ENCODE results near the gene PSIP1. TPM values are rescaled to one million over a fixed set of nuclear protein-coding genes. Genes with fewer than 3 reads are reported as not detected.

The PSIP1 gene
- total RNA-seq, 1 experiment from 2014 or later = 302 TPM

DNA sequence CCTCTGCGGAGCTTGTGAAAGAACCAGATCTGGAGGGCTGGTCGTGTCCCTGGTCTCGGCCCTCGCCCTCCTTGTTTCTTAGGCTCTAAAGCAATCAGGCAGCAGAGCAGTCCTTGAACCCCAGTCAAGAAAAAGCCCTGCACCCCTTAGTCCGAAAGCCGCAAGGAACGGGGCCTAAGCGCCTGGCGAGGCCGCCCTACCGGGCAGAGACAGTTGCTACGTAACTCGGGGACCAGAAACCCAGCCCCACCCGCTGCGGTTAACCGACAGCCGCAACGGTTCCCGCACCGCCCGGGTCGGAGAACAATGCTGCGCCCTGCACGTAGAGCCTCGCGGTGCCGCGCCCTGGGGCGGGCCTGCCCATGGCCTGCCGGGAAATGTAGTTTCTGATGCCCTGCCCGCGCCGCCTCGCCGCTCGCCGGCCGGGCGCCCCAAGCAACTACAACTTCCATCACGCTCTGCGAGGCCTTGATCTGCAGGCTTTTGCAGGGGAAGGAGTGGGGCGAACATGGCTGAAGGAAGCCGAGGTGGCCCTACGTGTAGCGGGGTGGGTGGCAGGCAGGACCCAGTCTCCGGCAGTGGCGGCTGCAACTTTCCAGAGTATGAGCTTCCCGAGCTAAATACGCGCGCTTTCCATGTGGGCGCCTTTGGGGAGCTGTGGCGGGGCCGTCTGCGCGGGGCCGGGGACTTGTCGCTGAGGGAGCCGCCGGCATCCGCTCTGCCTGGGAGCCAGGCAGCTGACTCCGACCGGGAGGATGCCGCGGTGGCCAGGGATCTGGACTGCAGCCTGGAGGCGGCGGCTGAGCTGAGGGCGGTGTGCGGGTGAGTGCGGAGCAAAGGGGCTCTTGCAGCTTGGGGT is 88.2 kb downstream of the PSIP1 start, which contains the start of gene SNAPC3 (continued):
- TF ChIP-seq ZSCAN18 (CRISPR knock-in tag; IDR thresholded peaks at IDR 0.05) (no peak), ZNF416 (CRISPR knock-in tag; IDR thresholded peaks at IDR 0.05) (no peak), ETV6 (CRISPR knock-in tag; IDR thresholded peaks at IDR 0.05) (0 out of 2 replicates have a peak, but pooled peaks have one; percentile 41)
- TF ChIP-seq, protein P1, sequence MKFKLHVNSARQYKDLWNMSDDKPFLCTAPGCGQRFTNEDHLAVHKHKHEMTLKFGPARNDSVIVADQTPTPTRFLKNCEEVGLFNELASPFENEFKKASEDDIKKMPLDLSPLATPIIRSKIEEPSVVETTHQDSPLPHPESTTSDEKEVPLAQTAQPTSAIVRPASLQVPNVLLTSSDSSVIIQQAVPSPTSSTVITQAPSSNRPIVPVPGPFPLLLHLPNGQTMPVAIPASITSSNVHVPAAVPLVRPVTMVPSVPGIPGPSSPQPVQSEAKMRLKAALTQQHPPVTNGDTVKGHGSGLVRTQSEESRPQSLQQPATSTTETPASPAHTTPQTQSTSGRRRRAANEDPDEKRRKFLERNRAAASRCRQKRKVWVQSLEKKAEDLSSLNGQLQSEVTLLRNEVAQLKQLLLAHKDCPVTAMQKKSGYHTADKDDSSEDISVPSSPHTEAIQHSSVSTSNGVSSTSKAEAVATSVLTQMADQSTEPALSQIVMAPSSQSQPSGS (CRISPR knock-in tag; IDR thresholded peaks at IDR 0.05; ENCODE audit: borderline replicate concordance, low read depth) = no peak
- TF ChIP-seq, protein P2, sequence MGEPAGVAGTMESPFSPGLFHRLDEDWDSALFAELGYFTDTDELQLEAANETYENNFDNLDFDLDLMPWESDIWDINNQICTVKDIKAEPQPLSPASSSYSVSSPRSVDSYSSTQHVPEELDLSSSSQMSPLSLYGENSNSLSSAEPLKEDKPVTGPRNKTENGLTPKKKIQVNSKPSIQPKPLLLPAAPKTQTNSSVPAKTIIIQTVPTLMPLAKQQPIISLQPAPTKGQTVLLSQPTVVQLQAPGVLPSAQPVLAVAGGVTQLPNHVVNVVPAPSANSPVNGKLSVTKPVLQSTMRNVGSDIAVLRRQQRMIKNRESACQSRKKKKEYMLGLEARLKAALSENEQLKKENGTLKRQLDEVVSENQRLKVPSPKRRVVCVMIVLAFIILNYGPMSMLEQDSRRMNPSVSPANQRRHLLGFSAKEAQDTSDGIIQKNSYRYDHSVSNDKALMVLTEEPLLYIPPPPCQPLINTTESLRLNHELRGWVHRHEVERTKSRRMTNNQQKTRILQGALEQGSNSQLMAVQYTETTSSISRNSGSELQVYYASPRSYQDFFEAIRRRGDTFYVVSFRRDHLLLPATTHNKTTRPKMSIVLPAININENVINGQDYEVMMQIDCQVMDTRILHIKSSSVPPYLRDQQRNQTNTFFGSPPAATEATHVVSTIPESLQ (CRISPR knock-in tag; IDR thresholded peaks at IDR 0.05) = no peak

DNA sequence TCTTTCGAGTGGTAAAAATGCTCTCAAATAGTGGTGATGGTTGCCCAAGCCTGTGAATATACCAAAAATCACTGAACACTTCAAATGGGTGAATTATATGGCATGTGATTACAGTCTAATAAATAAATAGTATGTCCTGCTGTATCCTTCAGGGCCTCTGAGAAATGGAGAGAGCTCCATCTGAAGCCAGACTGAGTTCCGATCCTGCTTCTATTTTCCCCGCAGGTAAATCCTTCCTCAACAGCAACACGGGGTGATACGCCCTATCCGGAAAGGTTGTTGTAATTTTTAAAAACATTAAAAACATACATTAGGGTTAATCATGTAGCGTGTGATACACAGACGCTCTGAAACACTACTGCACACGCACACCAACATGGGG is 88.8 kb downstream of the PSIP1 start:
- no peaks in the 10 kb centered on the region for H3K27me3 Mint-ChIP-seq (ENCODE audit: low read depth)
- no peak for DNase-seq (ENCODE audit: low spot score)

More for the DNA sequence above, 88.8 kb downstream of the PSIP1 start:
- ChIA-PET CTCF (interaction anchor here (0.8 to 1.7 kb wide), 5 partner anchors 9 to 144 kb away, joined by 3 to 8 read pairs (median 4); partner anchors contain the start of genes CCDC171 and TTC39B), POLR2A (interaction anchor here (0.8 kb wide), 1 partner anchor 131 kb away, joined by 3 read pairs; the partner anchor contains the start of gene CCDC171)
- peaks cover 39% of the 10 kb centered on the region for H3K4me1 Mint-ChIP-seq
- peak overlapping the region; percentile 96 for H3K4me3 Mint-ChIP-seq
- H3K36me3 Mint-ChIP-seq = peaks cover 21% of the 10 kb centered on the region
- no peaks in the 10 kb centered on the region for H3K9me3 Mint-ChIP-seq
- TF ChIP-seq, protein P3, sequence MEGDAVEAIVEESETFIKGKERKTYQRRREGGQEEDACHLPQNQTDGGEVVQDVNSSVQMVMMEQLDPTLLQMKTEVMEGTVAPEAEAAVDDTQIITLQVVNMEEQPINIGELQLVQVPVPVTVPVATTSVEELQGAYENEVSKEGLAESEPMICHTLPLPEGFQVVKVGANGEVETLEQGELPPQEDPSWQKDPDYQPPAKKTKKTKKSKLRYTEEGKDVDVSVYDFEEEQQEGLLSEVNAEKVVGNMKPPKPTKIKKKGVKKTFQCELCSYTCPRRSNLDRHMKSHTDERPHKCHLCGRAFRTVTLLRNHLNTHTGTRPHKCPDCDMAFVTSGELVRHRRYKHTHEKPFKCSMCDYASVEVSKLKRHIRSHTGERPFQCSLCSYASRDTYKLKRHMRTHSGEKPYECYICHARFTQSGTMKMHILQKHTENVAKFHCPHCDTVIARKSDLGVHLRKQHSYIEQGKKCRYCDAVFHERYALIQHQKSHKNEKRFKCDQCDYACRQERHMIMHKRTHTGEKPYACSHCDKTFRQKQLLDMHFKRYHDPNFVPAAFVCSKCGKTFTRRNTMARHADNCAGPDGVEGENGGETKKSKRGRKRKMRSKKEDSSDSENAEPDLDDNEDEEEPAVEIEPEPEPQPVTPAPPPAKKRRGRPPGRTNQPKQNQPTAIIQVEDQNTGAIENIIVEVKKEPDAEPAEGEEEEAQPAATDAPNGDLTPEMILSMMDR (IDR thresholded peaks at IDR 0.05) = no peak
- TF ChIP-seq STAT6 (CRISPR knock-in tag; conservative IDR thresholded peaks at IDR 0.05; ENCODE audit: low read depth) (no peak), RORB (CRISPR knock-in tag; IDR thresholded peaks at IDR 0.05) (no peak), E2F4 (CRISPR knock-in tag; IDR thresholded peaks at IDR 0.05; ENCODE audit: borderline replicate concordance, low read depth) (no peak), ZNF423 (CRISPR knock-in tag; IDR thresholded peaks at IDR 0.05) (no peak), FOXP1 (CRISPR knock-in tag; IDR thresholded peaks at IDR 0.05; ENCODE audit: borderline replicate concordance) (no peak), GABPB1 (CRISPR knock-in tag; IDR thresholded peaks at IDR 0.05) (no peak), ZBTB21 (CRISPR knock-in tag; IDR thresholded peaks at IDR 0.05; ENCODE audit: borderline replicate concordance) (no peak), GTF2I (CRISPR knock-in tag; conservative IDR thresholded peaks at IDR 0.05) (no peak), CREM (CRISPR knock-in tag; IDR thresholded peaks at IDR 0.05) (no peak), OVOL2 (CRISPR knock-in tag; IDR thresholded peaks at IDR 0.05; ENCODE audit: borderline replicate concordance) (no peak)
- TF ChIP-seq, protein P4, sequence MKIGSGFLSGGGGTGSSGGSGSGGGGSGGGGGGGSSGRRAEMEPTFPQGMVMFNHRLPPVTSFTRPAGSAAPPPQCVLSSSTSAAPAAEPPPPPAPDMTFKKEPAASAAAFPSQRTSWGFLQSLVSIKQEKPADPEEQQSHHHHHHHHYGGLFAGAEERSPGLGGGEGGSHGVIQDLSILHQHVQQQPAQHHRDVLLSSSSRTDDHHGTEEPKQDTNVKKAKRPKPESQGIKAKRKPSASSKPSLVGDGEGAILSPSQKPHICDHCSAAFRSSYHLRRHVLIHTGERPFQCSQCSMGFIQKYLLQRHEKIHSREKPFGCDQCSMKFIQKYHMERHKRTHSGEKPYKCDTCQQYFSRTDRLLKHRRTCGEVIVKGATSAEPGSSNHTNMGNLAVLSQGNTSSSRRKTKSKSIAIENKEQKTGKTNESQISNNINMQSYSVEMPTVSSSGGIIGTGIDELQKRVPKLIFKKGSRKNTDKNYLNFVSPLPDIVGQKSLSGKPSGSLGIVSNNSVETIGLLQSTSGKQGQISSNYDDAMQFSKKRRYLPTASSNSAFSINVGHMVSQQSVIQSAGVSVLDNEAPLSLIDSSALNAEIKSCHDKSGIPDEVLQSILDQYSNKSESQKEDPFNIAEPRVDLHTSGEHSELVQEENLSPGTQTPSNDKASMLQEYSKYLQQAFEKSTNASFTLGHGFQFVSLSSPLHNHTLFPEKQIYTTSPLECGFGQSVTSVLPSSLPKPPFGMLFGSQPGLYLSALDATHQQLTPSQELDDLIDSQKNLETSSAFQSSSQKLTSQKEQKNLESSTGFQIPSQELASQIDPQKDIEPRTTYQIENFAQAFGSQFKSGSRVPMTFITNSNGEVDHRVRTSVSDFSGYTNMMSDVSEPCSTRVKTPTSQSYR (CRISPR knock-in tag; IDR thresholded peaks at IDR 0.05) = no peak
- TF ChIP-seq, protein P5, sequence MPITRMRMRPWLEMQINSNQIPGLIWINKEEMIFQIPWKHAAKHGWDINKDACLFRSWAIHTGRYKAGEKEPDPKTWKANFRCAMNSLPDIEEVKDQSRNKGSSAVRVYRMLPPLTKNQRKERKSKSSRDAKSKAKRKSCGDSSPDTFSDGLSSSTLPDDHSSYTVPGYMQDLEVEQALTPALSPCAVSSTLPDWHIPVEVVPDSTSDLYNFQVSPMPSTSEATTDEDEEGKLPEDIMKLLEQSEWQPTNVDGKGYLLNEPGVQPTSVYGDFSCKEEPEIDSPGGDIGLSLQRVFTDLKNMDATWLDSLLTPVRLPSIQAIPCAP (CRISPR knock-in tag; IDR thresholded peaks at IDR 0.05) = no peak
- H3K27ac Mint-ChIP-seq = peak overlapping the region; percentile 92
- ATAC-seq = no peak

Data from WTC11 (cell line).